Measurements from ENCODE around the gene FGF2.
"Not testable (repeated sequence)": the region's sequence is repeated elsewhere in the genome, so short reads cannot be mapped to it uniquely, and the experiment has no call there.

Gene FGF2

DNA sequence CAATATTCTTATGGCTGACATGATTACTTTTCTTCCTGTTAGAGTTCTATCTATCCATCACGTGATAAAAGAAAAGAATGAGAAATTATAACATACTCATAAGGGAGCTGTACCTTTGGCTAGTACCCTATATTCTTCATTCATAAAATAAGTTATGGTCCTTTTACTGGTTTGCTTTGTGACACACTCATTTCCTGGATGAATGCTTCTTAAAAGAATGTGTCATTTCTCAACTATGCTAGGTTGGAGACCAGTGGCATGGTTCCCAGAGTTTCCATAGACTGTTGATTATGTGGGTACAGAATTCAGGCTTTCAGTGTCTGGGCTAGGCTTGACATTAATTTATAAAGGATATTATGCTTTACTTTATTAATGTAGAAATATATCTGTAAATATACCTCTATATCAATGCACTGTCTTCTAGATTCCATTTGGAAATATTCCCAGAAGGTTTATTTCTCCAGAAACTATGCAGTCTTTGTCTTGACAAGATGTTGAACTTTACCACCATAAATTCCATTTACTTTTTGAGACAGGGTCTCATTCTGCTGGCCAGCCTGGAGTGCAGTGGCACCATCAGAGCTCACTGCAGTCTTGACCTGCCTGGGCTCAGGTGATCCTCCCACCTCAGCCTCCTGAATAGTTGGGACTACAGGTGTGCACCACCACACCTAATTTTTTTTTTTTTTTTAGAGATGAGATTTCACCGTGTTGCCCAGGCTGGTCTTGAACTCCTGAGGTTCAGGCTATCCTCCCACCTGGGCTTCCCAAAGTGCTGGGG is 71.9 kb downstream of the FGF2 start:
- no peak for DNase-seq

DNA sequence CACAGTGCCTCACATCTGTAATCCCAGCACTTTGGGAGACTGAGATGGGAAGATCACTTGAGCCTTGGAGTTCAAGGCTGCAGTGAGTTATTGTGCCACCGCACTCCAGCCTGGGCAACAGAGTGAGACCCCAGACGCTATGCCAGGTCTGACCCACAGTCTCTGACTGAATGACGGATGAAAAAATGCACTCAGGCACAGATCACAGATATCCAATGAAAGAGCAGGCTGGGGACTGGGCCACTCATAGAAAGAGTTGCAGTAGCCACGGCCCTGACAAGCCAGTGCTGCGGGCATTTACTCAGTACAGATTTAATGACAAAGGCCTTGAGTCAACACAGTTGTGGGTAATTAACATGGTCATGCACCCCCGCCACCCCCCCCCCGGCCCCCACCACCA is 73.1 kb downstream of the FGF2 start:
- no peak for DNase-seq

DNA sequence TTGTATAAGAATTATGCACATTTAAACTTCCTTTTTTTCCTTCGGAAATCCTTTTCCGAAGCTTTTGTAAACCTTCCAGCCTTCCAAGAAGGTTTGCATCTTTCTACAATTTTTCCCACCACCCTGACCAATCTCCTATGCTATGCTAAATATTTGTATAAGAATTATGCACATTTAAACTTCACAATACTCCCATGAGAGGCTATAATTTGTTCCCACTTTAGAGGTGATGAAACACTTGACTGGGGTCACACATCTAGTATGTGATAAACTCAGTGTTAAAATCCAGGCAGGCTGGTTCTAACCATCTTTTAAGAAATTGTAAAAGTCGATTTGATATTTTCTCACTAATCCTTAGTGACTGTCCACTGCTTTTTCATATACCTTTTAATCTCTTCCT is 73.7 kb downstream of the FGF2 start:
- DNase-seq: no peak

DNA sequence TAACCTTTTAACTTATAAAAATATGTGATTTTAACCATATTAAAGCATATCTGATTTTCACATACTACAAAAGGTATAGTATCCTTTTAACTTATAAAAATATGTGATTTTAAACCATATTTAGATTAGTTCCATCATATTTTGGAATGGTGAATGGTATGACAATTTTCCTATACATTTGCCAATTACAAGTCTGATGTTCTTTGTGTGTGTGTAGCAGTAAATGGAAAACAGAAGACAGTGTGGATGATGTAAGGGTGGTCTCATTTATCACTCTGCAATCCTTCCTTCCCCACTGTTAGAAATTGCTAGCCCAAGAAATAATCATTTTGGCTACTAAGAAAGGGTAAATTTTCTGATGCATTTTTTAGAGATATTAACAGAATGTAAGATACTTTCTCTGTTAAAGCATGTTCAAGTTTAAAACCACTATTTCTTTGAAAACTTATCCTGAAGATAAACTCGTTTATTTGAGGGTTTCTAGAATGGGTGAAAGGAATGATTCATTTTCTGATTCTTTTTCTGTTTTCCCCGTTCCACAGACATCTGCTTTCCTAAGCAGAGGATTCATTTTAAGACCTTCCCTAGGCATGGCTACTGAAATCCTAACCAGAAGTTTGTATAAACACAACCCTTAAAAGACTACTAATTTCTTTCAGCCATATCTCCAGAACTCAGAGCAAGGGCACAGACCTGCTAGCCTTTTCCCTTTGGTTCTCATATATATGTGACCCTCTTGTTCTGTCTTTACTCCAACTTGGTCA is 74.8 kb downstream of the FGF2 start:
- no peak for DNase-seq

DNA sequence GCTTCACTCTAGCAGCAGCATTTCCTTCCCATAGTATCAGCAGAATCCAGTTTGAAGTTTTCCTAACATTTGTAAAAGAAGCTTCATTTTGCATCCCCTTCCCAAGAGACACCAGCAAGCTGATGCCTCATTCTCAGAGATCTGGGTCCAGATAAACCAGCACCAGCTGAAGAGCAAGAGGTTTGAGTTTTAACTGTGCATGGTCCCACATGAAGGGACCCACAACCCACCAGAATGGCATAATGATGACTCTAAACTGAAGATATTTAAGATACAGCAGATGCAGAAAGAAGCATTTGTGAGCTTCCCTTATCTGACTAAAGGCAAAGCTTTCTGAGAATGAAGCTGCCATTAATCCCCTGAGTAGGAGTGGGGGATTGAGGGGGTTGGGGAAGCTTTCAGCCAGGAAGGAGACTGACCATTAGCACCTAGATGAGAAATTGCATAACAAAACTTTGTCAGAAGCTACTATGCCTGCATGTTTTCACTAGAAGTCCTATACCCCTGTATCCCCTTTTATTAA is 77.2 kb downstream of the FGF2 start:
- no peak for DNase-seq

DNA sequence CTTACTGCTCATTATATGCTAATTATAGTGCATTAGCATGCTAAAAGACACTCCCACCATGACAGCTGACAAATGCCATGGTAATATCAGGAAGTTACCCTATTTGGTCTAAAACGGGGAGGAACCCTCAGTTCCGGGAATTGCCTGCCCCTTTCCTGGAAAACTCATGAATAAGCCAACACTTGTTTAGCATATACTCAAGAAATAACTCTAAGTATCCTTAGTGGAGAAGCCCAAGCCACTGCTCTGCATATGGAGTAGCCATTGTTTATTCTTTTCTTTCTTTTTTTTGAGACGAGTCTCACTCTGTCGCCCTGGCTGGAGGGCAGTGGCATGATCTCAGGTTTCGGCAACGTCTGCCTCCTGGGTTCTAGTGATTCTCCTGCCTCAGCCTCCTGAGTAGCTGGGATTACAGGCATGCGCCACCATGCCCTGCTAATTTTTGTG is 80.3 kb downstream of the FGF2 start:
- DNase-seq: no peak

DNA sequence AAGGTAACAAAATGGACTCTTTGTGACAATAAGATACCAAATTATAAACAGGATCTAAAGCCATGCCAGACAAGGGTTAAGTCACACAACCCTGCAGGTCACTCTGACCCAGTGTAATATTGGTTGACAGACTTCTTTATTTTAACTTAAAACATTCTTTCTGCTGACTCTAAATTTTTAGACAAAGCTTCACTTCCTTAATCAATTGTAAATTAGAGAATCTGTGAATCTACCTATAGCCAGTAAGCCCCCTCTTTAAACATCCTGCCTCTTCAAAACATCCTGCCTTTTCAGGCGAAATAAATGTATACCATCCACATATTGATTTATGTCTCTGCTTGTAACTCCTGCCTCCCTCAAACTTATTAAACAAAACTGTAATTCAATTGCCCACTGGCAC is 81.6 kb downstream of the FGF2 start:
- no peak for DNase-seq

DNA sequence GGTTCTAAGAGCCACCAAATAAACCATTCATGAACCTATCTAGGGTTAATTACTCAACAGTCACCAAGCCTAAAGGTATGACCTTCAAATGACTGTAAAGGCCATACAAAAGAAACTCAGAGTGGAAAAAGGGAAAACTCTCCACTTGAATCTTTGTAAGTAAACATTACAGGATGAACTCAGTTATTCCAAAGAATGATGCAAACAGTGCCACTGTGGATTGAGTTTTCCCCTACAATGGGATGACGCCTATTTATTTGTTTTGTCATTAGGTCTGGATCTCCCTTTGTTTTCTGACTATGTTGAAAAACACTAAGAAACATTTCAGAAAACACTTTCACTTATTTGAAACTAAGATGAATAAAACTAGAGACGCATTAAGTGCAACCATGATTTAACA is 83.1 kb downstream of the FGF2 start:
- no peak for DNase-seq

DNA sequence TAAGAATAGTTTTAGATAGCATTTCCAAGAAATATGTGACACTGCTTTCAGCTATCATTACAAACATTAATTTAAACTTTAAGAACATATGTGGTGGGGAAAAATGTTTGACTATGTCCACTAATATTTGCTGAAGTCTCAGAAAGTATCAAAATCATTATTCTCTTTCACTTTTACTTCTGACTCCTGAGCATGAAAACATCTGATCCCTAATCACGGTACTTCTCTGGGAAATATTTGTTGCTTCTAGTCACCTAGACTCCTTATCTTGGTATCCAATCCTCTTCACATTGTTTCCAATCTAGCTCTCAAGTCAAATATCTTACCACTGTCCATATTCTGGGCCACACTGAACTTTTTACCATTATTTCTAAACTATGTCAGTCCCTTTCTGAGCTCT is 85.0 kb downstream of the FGF2 start:
- no peak for DNase-seq

DNA sequence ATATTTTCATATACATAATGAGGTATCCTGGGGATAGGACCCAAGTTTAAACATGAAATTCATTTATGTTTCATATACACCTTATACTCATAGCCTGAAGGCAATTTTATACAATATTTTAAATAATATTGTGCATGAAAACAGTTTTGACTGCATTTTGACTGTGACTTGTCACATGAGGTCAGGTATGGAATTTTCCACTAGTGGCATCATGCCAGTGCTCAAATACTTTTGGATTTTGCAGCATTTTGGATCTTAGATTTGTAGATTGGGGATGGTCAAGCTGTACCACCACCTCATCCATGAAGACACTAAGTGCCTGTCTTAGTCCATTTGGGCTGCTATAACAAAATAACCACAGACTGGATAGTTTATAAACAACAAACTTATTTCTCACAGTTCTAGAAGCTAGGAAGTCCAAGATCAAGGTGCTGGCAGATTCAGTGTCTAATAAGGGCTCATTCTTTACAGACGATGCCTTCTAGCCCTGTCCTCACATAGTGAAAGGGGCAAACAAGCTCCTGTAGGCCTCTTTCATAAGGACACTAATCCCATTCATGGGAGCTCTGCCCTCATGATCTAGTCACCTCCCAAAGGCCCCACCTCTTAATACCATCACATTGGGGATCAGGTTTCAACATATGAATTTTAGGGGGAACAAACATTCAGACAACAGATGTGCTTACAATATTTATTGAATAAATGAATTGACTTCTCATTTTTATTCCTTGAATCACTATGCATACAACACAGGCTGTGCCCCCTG is 86.4 kb downstream of the FGF2 start:
- no peak for DNase-seq

DNA sequence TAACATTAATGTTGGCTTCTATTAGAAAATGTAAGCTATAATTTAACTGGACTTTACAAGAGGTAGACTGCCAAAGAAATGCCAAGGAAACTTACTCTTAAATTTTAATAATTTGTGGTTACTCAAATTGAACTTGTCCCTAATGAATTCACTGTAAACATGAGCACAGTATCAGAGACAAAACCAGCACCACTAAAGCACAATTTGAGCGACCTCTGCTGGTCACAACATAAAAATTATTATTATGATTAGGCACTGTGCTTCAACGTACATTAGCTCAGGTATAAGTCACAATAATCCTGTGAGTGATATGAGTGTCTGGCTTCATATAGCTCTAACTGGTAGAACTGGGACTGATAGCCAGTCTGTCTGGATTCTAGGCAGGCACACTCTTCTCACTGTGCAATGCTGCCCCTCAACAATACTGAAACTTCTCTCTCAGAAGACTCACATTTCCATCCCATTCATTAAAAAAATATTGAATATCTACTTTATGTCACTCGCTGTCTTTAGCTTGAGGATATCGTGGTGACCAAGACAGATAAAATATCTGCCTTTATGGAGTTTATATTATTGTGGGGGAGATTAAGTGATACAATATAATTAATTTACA is 87.8 kb downstream of the FGF2 start:
- DNase-seq: no peak

DNA sequence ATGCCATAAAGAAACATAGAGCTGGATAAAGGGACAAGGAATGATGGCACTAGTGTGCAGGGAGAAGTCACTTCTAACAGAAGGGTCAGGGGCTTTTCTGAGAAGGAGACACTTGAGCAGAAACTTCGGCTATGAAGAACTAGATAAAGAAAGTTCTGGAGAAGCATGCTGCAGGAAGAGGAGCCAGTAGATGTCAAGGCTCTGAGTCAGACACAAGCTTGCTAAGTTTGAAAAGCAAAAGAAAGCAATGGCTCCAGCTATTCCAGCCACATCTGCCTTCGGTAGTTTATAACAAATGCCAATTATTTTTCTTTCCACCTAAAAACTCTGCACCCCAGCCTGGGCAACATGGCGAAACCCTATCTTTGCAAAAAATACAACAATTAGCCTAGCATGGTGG is 88.3 kb downstream of the FGF2 start:
- DNase-seq: no peak

DNA sequence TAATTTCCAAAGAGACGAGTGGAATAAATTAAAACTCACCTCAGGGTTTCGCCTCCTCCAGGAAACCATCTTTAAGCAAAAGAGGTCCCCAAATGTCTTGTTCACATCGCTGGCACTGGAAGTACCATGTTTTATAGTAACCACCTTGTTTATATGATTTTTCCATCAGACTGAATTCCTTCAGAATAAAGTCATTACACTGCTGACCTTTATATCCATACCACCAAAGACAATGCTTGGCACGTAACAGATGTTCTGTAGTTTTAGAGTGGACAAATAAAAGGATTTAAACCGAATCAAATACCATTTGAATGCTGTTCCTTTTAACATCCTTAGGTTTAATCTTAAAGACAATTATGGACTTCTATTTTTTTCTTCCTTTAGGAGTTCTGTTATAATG is 91.1 kb downstream of the FGF2 start:
- DNase-seq: no peak

DNA sequence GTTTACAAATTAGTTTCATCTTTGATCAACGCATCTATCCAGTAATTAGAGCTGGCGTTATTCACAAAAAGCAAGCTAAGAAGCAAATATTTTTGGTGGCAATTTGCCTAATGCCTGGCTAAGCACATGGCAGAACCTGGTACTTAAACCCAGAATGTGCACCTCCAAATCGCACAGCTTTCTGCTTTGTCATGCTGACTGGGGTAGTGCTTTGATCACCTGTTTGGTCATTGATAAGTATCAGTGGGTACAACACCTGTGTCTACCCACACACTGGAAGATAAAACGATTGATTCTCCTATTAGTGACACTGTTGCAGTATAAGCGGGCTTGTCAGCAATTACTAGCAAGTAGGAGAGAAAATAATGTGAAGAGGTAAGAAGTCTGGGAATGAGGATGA is 93.8 kb downstream of the FGF2 start:
- no peak for DNase-seq

DNA sequence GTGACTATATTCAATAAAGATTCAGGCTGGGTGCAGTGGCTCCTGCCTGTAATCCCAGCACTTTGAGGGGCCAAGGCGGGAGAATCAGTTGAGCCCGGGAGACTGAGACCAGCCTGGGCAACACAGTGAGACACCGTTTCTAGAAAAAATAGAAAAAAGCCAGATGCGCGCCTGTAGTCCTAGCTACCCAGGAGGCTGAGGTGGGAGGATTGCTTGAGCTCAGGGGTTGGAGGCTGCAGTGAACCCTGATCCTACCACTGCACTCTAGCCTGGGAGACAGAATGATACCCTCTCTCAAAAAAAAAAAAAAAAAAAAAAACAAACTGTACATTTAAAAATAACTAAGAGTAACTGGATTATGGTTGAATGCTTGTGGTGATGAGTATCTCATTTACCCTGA is 94.7 kb downstream of the FGF2 start:
- DNase-seq: no peak

DNA sequence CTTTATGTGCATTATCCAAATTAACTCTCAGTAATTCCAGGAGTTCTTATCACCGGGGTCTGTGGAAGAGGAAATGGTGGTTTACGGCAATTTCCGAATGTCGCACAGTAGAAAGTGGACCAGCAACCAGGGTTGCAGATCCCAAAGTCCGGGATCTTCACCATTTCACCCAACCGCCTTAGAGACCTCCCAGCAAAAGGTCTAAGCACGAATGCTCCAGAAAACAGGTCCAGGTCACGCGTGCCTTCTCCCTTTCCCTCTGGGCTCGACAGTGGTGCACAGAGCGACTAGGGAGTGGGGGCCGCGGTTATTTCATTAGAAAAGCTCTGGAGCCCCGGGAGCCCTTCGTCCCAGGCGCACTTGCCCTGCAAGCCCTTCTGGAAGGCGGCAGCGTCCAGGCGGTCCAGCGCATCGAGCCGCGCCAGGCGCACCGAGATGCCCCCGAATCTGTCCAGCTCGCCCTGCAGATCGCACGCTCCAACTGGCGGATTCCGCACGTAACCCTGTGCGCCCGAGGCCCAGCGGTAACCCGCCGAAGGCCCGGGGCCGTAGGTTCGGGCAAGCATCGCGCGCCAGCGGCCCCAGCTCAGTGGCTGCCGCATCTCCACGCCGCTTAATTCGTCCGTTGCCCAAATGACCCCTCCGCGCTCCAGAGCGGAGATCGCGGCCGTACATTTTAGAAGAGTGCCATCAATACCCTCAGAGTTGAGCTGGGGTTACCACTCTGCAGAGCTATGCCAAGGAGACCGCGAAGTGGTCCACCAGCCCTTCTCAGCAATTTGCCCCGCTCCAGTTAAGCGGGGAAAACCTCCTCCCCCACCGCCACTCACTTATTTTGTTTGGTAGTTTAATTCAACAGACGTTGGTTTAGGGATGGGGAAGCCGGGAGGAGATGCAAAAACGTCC is 95.6 kb downstream of the FGF2 start, which contains the start of gene NUDT6:
Gene NUDT6, minus strand, starts transcription at position 627 of the 906 bp plus-strand sequence. Its CDS starts 25 bp downstream, at position 602.
- peak; percentile 83 for DNase-seq

DNA sequence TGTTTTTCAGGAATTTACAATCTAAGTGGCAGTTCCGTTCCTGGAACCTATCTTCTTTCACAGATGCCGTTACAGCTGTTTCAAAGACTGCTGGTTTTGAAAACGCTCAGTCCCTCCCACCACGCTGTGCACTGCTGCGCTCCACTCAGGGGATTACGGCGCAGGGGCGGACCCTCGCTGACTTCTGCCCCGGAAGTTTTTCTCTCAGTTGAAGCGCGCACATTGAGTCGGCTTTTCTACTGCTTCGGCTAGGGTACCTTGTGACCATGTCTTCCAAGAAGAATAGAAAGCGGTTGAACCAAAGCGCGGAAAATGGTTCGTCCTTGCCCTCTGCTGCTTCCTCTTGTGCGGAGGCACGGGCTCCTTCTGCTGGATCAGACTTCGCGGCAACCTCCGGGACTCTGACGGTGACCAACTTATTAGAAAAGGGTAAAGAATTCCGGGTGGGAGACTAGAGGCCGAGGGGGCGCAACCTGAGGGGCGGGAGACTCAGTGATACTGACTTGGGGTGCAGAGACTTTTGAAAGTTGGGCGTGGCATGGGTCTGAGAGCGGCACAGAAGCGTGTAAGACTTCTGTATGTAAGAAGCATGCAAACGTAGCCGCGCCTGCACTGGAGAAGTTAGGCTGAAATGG is 96.4 kb downstream of the FGF2 start:
- DNase-seq: peak; percentile 93

DNA sequence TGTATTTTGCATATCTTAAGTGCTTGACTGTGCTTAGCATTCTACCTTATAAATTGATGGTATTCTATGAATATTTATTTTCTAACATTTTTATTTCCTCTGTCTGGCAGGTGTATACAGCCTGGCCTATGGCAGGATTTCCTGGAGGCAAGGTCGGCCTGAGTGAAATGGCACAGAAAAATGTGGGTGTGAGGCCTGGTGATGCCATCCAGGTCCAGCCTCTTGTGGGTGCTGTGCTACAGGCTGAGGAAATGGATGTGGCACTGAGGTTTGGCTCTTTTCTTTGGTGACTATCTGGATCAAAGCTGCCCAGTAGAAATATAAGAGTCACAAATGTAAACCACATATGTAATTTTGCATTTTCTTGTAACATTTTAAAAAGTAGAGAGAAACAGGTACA is 102.3 kb downstream of the FGF2 start:
- no peak for DNase-seq

DNA sequence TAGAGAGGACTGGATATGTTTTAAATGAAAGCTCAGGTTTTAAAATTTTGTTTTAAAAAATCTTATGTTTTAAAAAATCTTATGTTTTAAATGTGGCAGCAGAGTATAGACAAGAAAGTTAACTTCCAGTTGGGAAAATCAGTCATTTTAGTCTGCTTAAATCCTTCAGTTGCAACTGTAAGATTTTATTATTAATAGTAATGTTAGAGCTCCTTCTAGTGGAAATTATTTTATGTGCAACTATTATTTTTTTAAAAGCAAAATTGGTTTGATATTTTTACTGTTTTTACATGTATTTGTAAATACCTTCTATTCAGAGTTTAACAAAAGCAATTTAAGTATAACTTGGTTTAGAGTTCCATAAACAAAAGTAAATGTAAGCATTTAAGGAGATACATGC is 104.2 kb downstream of the FGF2 start:
- no peak for DNase-seq

DNA sequence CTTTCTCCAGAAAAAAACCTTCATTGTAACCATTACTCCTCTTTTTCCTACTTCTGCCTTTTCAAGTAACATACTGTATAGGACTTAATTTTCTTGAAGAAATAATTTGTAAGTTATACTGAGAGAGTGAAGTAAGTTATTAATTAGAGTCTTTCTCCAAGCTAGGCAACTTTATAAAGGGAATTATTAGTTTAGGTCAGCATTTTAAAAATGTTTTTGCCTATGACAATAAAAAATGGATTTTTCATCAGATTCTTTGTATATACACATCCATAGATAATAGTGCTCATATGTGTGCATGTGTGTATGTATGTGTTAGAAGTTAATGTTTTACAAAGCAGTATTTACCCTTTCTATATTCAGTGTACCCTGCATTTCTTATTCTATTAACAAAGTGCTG is 106.1 kb downstream of the FGF2 start:
- no peak for DNase-seq

DNA sequence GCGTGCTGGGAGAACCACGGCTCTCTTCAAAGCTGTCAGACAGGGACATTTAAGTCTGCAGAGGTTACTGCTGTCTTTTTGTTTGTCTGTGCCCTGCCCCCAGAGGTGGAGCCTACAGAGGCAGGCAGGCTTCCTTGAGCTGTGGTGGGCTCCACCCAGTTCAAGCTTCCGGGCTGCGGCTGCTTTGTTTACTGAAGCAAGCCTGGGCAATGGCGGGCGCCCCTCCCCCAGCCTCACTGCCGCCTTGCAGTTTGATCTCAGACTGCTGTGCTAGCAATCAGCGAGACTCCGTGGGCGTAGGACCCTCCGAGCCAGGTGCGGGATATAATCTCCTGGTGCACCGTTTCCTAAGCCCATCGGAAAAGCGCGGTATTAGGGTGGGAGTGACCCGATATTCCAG is 118.5 kb downstream of the FGF2 start:
- DNase-seq: not testable (repeated sequence)
